WTC11 (cell line): ENCODE results near the gene PLXNA3.

ENCODE experiments used
- NFYB ChIP-seq: sonication (generic); formaldehyde crosslinking; conservative IDR thresholded peaks from 2 replicates; pipeline ENCODE4 v1.8.0; 2022; ENCODE audit warnings: low read depth, missing genetic modification reagents
- USF2 ChIP-seq: sonication (generic); formaldehyde crosslinking; IDR thresholded peaks from 2 replicates; pipeline ENCODE4 v1.8.1; 2023; ENCODE audit warnings: mild to moderate bottlenecking, missing genetic modification reagents, moderate library complexity

GRCh38 chrX:154488336-154489075, 30.4 kb downstream of the PLXNA3 start:
- TF ChIP-seq USF2 (CRISPR knock-in tag), result no peak
- TF ChIP-seq NFYB, result no peak
